Superior temporal gyrus (tissue), 1 donor: ENCODE data around the gene ATP1B3.
A peak's percentile ranks its signal among the peaks of the same experiment; 100 is the strongest.
"Not testable (repeated sequence)": the region's sequence is repeated elsewhere in the genome, so short reads cannot be mapped to it uniquely, and the experiment has no call there.

Experiments
- DNase-seq: peaks from one replicate; pipeline ENCODE4 v3.0.0-alpha.2; 2016; ENCODE audit errors: extremely low spot score

The ATP1B3 gene

DNA sequence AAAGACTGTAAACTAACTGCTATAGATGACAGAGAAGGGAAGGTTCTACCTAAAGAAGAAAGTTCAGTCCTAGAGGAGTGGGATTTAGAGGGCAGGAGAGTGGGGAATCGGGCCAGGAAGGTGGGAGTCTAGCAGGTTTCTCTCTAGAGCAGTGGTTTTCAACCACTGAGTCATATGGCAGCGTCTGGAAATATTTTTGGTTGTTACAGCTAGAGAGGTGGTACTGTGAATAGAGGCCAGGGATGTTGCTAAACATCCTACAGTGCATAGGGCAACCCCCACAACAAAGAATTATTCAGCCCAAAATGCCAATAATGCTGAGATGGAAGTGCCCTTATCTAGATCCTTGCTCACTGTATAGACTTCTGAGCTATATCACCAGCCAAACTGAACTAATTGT, 28.7 kb downstream of the ATP1B3 start:
- DNase-seq: no peak

DNA sequence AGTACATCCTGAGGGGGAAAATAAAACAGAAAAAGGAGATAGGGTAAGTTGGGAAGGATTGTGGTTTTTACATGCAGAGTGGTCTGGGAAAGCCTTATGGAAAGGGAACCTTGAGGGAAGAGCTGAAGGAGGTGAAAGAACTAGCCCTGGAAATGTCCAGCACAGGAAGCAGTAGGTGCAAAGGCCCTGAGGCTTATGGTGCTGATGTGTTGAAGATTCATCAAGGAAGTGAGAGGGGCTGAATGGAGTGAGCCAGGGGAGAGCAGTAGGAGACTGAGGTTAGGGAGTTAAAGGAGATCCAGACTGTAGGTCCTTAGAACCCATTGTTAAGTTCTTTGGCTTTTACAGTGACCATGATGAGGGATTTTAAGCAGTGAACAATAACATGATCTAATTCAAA, 33.0 kb downstream of the ATP1B3 start:
- DNase-seq: no peak

DNA sequence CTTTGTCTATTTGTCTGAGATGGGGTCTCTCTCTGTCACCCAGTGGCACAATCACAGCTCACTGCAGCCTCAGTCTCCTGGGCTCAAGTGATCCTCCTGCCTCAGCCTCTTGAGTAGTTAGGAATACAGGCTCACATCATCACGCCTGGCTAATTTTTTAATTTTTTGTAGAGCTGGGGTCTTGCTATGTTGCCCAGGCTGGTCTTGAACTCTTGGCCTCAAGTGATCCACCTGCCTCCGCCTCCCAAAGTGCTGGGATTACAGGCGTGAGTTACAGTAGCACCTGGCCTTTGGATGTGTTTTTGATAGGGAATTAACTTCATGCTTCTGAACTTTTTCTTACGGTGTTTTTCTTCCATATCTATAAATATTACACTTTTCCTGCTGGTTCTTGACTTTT, 33.5 kb downstream of the ATP1B3 start:
- DNase-seq: not testable (repeated sequence)

DNA sequence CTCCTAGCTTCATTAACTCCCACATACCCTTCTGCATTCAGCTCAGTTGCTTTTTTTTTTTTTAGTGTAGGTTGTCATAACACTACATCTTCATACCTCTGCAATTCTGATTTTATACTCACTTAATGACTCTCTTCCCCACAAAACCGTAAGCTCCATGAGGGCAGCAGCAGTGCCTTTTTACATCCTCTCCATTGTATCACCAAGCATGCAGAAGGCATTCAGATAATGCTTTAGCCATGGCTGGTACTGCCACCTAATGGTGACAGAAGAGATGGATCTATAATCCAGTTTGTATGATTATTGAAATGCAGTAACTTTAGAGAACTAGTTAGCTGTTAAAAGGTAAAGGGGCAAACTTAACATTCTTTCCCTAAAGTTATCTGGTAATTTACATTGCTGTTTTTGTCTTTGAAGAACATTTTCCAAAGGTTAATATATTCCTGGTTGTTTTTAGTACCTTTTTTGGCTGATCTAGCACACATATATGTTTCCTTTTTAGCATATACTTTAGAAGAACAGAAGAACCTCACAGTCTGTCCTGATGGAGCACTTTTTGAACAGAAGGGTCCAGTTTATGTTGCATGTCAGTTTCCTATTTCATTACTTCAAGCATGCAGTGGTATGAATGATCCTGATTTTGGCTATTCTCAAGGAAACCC, 36.8 kb downstream of the ATP1B3 start:
- DNase-seq: peak; percentile 54

DNA sequence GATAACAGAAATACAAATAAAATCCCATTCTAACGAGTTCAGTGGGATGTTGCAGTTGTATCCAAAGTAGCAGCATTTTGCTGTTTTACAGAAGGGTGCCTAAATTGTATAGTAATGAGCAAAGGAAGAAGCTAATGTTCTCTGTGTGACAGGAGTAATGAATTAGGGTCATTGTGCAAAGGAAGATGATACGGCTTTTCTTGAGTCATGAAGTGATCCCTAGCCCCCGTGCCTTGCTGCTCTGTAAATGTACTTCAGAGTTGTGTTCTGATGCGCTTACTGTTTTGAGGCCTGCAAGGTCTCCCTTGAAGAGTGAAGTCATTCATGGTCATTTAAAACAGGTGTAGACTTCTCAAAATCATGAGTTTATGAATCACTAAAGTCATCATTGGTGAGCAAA, 37.9 kb downstream of the ATP1B3 start:
- no peak for DNase-seq

DNA sequence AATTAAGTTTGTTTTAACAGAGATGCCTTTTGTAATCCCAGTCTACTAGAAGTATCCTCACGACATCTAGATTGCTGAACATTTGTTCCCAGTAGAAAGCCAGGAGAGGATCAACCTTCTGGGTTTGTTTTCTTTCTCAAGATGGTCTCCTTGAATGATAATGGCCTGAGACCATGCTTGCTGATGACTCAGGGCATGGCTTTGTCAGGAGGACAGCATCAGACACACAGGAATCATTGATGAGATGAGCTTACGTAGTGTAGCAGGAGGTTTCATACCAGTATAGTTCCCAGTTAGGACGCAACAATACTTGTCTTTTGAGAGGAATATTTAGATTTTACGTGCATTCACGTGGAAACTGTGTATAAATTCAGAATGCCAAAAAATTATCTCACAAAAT, 38.6 kb downstream of the ATP1B3 start:
- DNase-seq: no peak

DNA sequence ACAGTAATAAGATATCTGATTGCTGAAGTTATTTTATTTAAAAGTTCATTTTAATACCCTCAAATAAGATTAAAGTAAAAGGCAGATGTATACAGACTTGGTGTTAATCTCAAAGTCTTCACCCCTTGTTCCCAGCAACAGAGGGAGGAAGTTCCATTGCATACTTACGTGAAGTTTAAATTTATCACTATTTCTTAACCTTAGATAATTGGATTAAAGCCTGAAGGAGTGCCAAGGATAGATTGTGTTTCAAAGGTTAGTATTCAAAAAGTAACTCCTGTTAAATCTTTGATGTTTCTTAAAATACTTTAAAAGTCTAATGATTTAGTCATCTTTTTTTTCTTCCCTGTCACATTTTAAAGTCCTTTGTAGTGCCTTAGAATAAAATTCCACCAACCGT, 39.3 kb downstream of the ATP1B3 start:
- DNase-seq: no peak

DNA sequence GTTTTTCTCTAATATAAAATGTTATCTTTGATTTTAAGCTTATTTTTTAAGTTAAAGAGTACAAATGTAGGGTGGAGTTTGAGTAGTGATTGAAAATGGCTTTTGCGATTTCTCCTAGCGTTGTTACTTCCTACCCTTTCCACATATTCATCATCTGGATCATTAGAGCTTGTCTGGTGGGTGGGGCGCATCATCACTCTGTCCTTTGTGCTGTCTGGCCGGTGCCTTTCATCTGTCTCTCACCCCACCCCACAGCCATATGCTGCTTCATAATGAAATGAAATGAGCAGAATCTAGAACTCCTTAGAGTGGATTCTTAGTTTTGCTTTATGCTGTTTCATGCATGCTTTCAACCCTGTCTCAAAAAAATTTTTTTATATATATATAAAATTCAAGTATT, 44.3 kb downstream of the ATP1B3 start:
- DNase-seq: no peak

DNA sequence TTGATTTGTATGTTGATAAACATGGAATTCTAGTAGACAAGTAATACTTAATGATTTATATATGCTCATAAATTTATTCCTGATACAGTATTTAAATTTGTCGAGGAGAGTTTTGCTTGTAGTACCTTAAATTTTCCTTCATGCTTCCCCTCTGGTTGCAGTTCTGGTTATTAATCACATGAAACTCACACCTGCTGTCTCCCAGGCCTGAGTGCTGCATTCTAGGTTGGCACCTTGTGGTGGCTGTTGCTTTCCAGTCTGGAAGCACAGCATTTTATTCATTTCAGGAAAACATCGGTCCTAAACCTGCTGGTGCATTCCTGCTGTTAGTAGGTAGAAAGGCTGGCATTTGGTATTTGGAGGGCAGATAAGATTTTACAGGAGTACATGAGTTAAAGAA, 44.9 kb downstream of the ATP1B3 start:
- no peak for DNase-seq

DNA sequence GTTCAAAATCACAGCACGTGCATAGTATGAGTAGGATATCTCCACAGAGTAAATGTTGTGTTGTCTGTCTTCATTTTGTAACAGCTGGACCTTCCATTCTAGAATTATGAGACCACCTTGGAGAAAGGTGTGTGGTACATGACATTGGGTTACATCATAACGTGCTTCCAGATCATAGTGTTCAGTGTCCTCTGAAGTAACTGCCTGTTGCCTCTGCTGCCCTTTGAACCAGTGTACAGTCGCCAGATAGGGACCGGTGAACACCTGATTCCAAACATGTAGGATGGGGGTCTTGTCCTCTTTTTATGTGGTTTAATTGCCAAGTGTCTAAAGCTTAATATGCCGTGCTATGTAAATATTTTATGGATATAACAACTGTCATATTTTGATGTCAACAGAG, 49.2 kb downstream of the ATP1B3 start:
- DNase-seq: not testable (repeated sequence)

DNA sequence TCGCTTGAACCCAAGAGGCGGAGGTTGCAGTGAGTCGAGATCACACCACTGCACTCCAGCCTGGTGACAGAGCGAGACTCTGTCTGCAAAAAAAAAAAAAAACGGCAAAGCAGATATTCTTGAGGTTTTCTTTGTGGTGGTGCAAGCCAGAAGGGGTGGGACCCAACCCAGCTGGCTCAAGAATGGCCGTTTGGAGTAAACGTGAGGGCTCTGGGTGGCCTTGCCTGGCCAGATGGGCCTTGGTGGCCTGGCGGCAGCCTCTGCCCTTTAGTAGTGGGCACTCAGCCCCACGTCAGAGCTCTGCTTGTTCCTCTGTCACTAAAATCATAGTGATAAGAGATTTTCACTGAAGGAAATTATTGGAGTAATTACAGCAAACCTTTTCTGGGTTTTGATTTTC, 50.5 kb downstream of the ATP1B3 start:
- no peak for DNase-seq

DNA sequence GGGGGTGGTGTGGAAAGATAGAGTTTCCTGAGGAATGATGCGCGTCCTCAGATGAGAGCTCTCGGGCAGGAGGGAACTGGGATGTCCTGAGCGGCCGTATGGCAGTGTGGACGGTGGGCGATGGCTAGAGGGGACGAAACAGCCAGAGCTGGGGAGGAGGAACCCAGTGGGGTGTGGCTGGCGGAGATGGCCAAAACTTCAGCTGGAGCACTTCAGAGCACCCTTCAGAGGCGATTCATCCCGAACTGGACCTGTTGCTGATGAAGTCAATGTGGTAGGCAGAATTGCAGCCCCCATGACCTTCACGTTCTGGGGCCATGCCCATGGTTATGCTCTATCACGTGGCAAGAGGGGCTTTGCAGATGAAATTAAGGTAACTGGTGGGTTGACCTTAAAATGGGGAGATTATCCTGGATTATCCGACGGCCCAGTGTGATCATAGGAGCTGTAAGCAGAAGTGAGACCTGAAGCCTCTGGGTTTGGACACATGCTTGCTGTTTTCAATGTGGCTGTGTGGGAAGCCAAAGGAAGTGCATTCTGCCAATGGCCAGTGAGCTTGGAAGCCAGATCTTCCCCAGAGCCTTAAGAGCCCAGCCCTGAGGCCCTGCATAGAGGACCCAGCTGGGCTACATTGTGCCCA, 52.3 kb downstream of the ATP1B3 start:
- no peak for DNase-seq

DNA sequence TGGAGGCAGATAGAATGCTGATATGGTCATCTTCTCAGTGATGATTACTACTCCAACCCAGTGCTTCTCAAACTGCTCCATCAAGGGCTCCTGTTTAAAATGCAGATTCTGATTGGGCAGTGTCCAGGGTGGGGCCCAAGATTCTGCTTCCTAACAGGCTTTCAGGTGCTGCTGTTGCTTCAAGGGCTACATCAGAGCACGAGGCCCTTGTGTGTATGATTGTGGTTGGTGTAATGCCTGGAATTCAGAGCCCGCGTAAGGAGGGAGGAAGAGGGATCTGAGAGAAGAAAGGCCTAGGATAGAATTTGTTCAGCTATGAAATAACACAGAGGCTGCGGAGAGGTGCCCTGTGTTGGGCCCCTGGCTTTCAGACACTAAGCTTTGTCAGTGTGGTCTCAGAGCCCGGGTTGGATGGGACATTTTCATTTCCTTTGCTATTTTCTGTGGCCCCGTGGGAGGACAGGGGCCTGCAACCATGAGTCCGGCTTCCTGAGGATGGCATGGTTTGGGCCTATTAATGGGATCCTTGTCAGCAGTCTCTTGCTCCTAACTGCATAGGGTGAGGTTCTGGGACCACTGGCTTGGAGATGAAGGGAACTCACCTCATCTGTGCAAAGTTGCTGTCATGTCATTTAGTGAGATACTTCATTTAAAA, 53.0 kb downstream of the ATP1B3 start:
- no peak for DNase-seq

DNA sequence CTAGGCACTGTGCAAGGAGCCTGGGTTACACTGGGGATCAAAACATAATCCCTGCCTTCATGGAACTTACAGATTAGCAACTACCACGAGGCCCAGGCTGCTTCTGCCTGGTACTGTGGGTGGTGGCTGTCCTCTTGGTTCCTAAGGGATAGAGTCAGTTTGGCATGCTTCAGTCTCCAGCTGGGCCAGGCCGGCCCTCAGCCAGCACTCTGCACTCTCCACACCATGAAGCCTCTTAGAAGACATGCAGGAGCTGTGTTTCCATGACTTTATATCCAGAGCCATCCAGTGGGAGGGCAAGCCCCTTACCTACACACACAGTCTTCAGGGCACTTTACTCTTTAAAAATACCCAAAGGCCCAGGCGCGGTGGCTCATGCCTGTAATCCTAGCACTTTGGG, 54.4 kb downstream of the ATP1B3 start:
- DNase-seq: no peak

DNA sequence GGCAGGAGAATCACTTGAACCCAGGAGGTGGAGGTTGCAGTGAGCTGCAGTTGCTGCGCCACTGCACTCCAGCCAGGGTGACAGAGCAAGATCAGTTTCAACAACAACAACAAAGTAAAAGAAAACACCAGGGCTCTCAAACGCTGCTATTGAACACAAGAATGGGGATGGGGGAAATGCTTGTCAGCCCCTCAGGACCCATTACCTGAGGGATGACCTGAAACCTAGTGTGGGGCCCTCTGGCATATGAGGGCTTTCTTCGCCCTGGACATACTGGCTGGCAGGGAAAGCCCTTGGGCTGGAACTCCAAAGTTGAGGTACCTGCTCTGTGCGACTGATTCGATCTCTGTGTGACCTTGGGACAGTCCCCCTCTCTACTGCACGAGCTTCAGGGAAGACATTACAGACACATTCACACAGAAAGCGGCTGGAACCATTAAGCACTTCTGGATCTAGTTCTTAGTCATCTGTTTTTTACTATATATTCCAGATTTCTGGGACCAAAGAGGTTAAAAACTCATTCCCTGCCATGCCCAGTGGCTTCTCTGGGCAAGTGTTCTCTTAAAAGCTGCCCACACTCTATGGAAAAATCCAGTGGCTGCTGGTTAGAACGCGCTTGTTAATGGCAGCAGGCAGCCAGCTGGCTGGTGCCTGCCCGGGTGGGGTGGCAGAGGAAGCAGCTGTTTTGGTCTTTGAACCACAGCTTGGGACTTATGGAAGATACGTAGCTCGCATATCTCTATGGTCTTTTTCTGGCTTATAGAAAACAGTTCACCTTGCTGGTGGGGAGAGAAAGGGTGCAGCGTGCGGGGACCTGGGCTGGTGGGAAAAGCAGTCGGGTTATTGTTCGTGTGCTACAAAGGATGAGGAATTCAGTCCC, 57.2 kb downstream of the ATP1B3 start:
- no peak for DNase-seq

DNA sequence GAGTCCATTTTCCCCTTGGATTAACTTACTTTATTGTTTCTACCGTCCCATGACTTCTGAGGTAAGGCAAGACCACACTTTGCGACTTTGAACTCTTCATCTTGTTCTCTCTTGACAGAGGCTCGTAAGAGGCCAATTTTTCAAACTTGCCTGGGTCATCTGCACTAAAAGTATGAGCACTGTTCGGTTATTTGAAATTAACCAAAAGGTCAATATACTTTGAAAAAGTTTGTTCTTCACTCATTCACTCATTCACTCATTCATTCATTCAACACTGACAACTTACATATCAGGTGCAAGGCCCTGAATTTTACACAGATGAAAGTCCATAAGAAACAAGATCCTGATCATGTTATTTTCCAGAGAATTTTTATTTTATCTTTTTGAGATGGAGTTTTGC, 57.9 kb downstream of the ATP1B3 start:
- no peak for DNase-seq

DNA sequence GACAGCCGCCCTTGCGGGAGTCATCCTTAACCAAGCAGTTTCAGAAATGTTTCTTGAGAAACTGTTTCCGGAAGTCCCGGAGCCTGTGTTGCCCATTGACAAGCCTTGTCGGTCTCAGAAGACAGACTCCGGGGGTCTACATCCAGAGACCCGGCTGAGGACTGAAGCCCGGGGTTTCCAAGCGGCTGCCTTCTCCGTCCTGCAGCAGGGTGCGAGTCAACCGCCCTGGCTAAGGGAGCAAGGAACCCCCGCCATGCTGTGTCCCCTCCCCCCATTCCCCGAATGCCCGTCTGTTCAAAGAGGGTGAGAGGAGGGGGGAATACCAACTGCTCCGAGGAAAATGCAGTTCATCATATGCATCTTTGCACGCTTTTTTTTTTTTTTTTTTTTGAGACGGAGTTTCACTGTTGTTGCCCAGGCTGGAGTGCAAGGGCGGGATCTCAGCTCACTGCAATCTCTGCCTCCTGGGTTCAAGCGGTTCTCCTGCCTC, 61.6 kb downstream of the ATP1B3 start:
- DNase-seq: no peak

DNA sequence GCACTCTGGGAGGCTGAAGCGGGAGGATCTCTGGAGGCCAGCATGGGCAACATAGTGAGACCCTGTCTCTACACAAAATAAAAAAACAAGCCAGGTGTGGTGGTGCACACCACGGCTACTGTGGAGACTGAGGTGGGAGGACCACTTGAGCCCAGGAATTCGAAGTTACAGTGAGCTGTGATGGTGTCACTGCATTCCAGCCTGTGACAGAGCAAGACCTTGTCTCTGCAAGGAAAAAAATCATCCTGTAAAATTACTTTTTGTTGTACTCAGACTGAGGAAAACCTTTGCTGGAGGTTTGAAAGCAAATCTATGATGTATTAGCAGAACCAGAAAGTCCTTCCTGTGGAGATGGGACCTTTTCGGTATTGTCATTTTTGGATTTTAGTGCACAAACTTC, 63.3 kb downstream of the ATP1B3 start:
- DNase-seq: no peak

DNA sequence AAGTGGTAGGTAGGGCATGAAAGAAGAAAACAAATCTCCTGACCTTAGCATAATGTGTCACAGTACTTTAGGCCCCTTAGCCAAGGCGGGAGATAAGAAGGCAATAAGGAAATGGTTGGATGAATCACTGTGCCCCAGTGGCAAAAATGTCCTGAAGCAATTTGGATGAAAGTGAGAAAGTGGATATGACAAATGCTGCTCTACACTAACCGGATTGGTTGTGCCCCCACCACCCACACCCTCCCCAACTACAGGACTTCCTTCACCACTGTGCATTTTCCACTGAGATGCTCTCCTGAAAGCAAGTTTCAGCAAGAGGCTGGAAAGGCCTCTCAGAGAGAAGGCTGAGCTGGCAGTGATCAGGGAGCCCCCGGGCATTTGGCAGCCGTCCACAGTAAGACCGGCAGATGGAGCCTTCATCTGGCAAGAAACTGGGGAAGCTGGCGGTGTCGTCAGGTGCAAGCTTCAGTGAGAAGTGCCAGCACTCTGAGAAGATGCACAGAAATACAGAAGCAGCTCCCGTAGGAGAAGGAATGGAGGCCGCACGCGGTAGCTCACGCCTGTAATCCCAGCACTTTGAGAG, 63.8 kb downstream of the ATP1B3 start:
- peak; percentile 62 for DNase-seq

DNA sequence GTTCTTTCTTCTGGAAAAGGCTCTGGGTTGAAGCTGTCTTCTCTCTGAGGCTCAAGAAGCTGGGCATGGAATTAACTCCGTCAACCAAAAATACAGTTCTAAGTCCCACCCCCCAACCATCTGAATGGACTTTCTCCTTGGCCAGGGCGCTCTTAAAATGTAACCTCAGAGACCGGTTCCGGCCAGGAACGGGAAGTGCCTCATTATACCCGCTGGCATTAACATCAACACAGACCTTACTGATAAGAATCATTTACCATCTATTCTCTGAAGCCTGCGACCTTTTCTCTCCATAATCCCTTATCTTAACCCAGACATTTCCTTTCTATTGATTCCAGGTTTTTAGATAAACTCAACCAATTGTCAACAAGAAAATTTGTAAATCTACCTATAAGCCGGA, 64.7 kb downstream of the ATP1B3 start:
- DNase-seq: no peak

DNA sequence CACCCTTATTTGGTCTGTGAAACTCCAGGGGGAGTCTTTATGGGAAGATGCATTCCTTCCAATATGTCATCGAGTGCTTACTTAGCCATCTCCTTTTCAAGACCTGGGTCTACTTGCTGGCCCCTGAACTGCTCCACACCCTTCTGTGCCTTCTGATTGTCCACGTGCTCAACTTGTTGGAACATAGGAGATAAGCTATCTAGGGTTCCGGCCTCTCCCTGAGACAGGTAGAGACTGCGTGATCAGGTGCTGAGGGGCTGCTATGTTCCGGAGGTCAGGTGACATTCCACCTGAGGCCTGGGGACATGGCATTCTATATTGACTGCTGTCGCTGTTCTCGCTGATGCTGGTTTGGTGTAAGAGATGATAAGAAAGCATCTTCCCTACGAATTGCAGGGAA, 65.6 kb downstream of the ATP1B3 start:
- no peak for DNase-seq
